Muscle of leg (tissue), 11 donors: ENCODE results near the gene TCIRG1. TPM values are rescaled to one million over a fixed set of nuclear protein-coding genes. Genes with fewer than 3 reads are reported as not detected.

ENCODE experiments used
- DNase-seq: peaks from one replicate; pipeline ENCODE4 v3.0.0; 2013
- H3K27ac ChIP-seq: one replicate; pipeline ENCODE4 v1.5.1; 2013; ENCODE audit warnings: mild to moderate bottlenecking, low read length, control low read depth
- H3K27me3 ChIP-seq: one replicate; pipeline ENCODE4 v1.6.1; 2013; ENCODE audit warnings: low read length; ENCODE audit not compliant: control insufficient read depth, insufficient read depth
- H3K36me3 ChIP-seq: one replicate; pipeline ENCODE4 v1.6.1; 2013; ENCODE audit warnings: low read length; ENCODE audit not compliant: control insufficient read depth, insufficient read depth
- H3K4me1 ChIP-seq: one replicate; pipeline ENCODE4 v1.6.1; 2013; ENCODE audit warnings: low read length; ENCODE audit not compliant: control insufficient read depth, insufficient read depth
- H3K4me3 ChIP-seq: one replicate; pipeline ENCODE4 v1.5.1; 2013; ENCODE audit warnings: low read length, control low read depth
- H3K9me3 ChIP-seq: replicated peaks from 2 replicates; pipeline ENCODE4 v1.6.1; 2013; ENCODE audit warnings: low read depth, low read length; ENCODE audit not compliant: control insufficient read depth
- WGBS: methylation state at CpG from one replicate; pipeline ENCODE4 v1.1.5; 2013; ENCODE audit warnings: missing lambda C conversion rate; ENCODE audit not compliant: insufficient coverage; 5-methylcytosine and 5-hydroxymethylcytosine counted together
- polyA plus RNA-seq, 8 donors: library from polyadenylated mRNA; unstranded; fragments of 120-200 nt; gene quantifications; one replicate each; pipeline versions ENCODE4 v1.2.1 to v1.2.3, GENCODE V29; 2013; ENCODE audit warnings: inconsistent platforms in 1 of 8, low replicate concordance in 1 of 8; ENCODE audit not compliant: insufficient read length in 8 of 8, insufficient read depth in 1 of 8
- total RNA-seq: library from RNA; stranded (reverse); fragments of 120-200 nt; gene quantifications from one replicate; pipeline ENCODE4 v1.2.4, GENCODE V29; 2013

TCIRG1 gene
- total and polyA plus RNA-seq, 9 donors, result 21.8 to 35.2 (median 27.6) TPM

- H3K9me3 ChIP-seq, result no peaks in the 10 kb centered on the region
- H3K36me3 ChIP-seq, result peaks cover 27% of the 10 kb centered on the region
- WGBS, result 84% methylated on average over 14 of the region's 15 CpGs
These were observed 13.5 kb downstream of the TCIRG1 start for GRCh38 chr11:68052137-68052873.

GRCh38 chr11:68053117-68053516 lies 14.3 kb downstream of the TCIRG1 start:
- Histone ChIP-seq H3K36me3 (peaks cover 27% of the 10 kb centered on the region), H3K27ac (no peak overlapping the region), H3K9me3 (no peaks in the 10 kb centered on the region)

More at GRCh38 chr11:68052137-68052873, 13.5 kb downstream of the TCIRG1 start:
- H3K4me1 ChIP-seq, result peaks cover 8% of the 10 kb centered on the region
- H3K4me3 ChIP-seq, result no peak overlapping the region
- no peaks in the 10 kb centered on the region for H3K27me3 ChIP-seq
- H3K27ac ChIP-seq, result no peak overlapping the region
- DNase-seq, result no peak

GRCh38 chr11:68053981-68054812 lies 15.4 kb downstream of the TCIRG1 start:
- Histone ChIP-seq H3K4me1 (peaks cover 8% of the 10 kb centered on the region), H3K27ac (no peak overlapping the region), H3K27me3 (no peaks in the 10 kb centered on the region), H3K9me3 (no peaks in the 10 kb centered on the region), H3K36me3 (peaks cover 23% of the 10 kb centered on the region), H3K4me3 (no peak overlapping the region)
- no peak for DNase-seq
- WGBS, result 74% methylated on average over 5 of the region's 11 CpGs

More at GRCh38 chr11:68053117-68053516, 14.3 kb downstream of the TCIRG1 start:
- H3K4me3 ChIP-seq, result no peak overlapping the region
- peaks cover 8% of the 10 kb centered on the region for H3K4me1 ChIP-seq
- DNase-seq, result peak; percentile 32
- H3K27me3 ChIP-seq, result no peaks in the 10 kb centered on the region
- 51% methylated on average over 8 of the region's 9 CpGs for WGBS

- no peak overlapping the region for H3K27ac ChIP-seq
- no peaks in the 10 kb centered on the region for H3K9me3 ChIP-seq
- 89% methylated on average over 5 of the region's 12 CpGs for WGBS
- H3K27me3 ChIP-seq, result no peaks in the 10 kb centered on the region
- no peak overlapping the region for H3K4me3 ChIP-seq
- H3K36me3 ChIP-seq, result peaks cover 15% of the 10 kb centered on the region
- no peak for DNase-seq
- peaks cover under 1% of the 10 kb centered on the region for H3K4me1 ChIP-seq
These were observed 17.8 kb downstream of the TCIRG1 start for GRCh38 chr11:68056317-68057285.

GRCh38 chr11:68057807-68058206 lies 19.0 kb downstream of the TCIRG1 start:
- H3K4me1 ChIP-seq, result no peaks in the 10 kb centered on the region
- no CpG with 5 or more reads among the region's 4 CpGs for WGBS

GRCh38 chr11:68061508-68061907 lies 22.7 kb downstream of the TCIRG1 start:
- Histone ChIP-seq H3K4me3 (no peak overlapping the region), H3K36me3 (peaks cover 37% of the 10 kb centered on the region), H3K27me3 (no peaks in the 10 kb centered on the region), H3K9me3 (no peaks in the 10 kb centered on the region), H3K27ac (no peak overlapping the region), H3K4me1 (no peaks in the 10 kb centered on the region)
- 100% methylated on average over 1 of the region's 7 CpGs for WGBS
- no peak for DNase-seq

More at GRCh38 chr11:68057807-68058206, 19.0 kb downstream of the TCIRG1 start:
- no peaks in the 10 kb centered on the region for H3K9me3 ChIP-seq
- no peak for DNase-seq
- no peak overlapping the region for H3K27ac ChIP-seq
- H3K36me3 ChIP-seq, result peaks cover 25% of the 10 kb centered on the region
- H3K4me3 ChIP-seq, result no peak overlapping the region
- no peaks in the 10 kb centered on the region for H3K27me3 ChIP-seq

- DNase-seq, result no peak
- no peak overlapping the region for H3K4me3 ChIP-seq
- H3K27me3 ChIP-seq, result no peaks in the 10 kb centered on the region
- no peaks in the 10 kb centered on the region for H3K4me1 ChIP-seq
- peaks cover 61% of the 10 kb centered on the region for H3K36me3 ChIP-seq
- no peaks in the 10 kb centered on the region for H3K9me3 ChIP-seq
- no peak overlapping the region for H3K27ac ChIP-seq
- WGBS, result no CpG with 5 or more reads among the region's 2 CpGs
These were observed 26.1 kb downstream of the TCIRG1 start for GRCh38 chr11:68064926-68065325.

- Histone ChIP-seq H3K9me3 (no peaks in the 10 kb centered on the region), H3K27ac (no peak overlapping the region), H3K4me1 (no peaks in the 10 kb centered on the region), H3K4me3 (no peak overlapping the region), H3K36me3 (peaks cover 65% of the 10 kb centered on the region), H3K27me3 (no peaks in the 10 kb centered on the region)
- DNase-seq, result no peak
- 94% methylated on average over 2 of the region's 5 CpGs for WGBS
These were observed 27.0 kb downstream of the TCIRG1 start for GRCh38 chr11:68065841-68066240.

GRCh38 chr11:68066742-68067141 lies 27.9 kb downstream of the TCIRG1 start:
- no peak for DNase-seq
- Histone ChIP-seq H3K27me3 (no peaks in the 10 kb centered on the region), H3K27ac (no peak overlapping the region), H3K4me1 (no peaks in the 10 kb centered on the region), H3K9me3 (no peaks in the 10 kb centered on the region), H3K4me3 (no peak overlapping the region), H3K36me3 (peaks cover 67% of the 10 kb centered on the region)
- WGBS, result 67% methylated on average over 2 of the region's 3 CpGs
